ENCODE data around the gene REV3L.

Gene REV3L

GRCh38 chr6:111354758-111355555 lies 128.1 kb downstream of the REV3L start:
- Histone ChIP-seq H3K4me3 (ENCODE audit: insufficient read depth, low read depth, low read length) (no peak overlapping the region), H3K36me3 (ENCODE audit: control insufficient read depth, insufficient read depth, low read length) (peaks cover 4% of the 10 kb centered on the region), H3K27ac (ENCODE audit: insufficient read depth, low read depth, low read length, poor library complexity, severe bottlenecking) (no peak overlapping the region), H3K9me3 (ENCODE audit: control insufficient read depth, low read length) (no peaks in the 10 kb centered on the region), H3K27me3 (ENCODE audit: control insufficient read depth, insufficient read depth, low read length, poor library complexity, severe bottlenecking) (no peaks in the 10 kb centered on the region), H3K4me1 (ENCODE audit: control insufficient read depth, insufficient read depth, low read length) (no peaks in the 10 kb centered on the region)
- WGBS, 2 experiments: 93 to 96% methylated on average over 2 of the region's 3 CpGs

- no peak overlapping the region for H3K27ac ChIP-seq (ENCODE audit: insufficient read depth, low read depth, low read length, poor library complexity, severe bottlenecking)
- 85 to 100% methylated on average over 3 to 4 of the region's 5 CpGs for WGBS, 2 experiments
- peaks cover 4% of the 10 kb centered on the region for H3K36me3 ChIP-seq (ENCODE audit: control insufficient read depth, insufficient read depth, low read length)
- H3K27me3 ChIP-seq (ENCODE audit: control insufficient read depth, insufficient read depth, low read length, poor library complexity, severe bottlenecking): no peaks in the 10 kb centered on the region
- no peaks in the 10 kb centered on the region for H3K4me1 ChIP-seq (ENCODE audit: control insufficient read depth, insufficient read depth, low read length)
- no peak overlapping the region for H3K4me3 ChIP-seq (ENCODE audit: insufficient read depth, low read depth, low read length)
- no peaks in the 10 kb centered on the region for H3K9me3 ChIP-seq (ENCODE audit: control insufficient read depth, low read length)
Measured at GRCh38 chr6:111353912-111354462, 129.0 kb downstream of the REV3L start.

- no peak overlapping the region for H3K4me3 ChIP-seq (ENCODE audit: insufficient read depth, low read depth, low read length)
- no peaks in the 10 kb centered on the region for H3K4me1 ChIP-seq (ENCODE audit: control insufficient read depth, insufficient read depth, low read length)
- no peaks in the 10 kb centered on the region for H3K36me3 ChIP-seq (ENCODE audit: control insufficient read depth, insufficient read depth, low read length)
- no peaks in the 10 kb centered on the region for H3K27me3 ChIP-seq (ENCODE audit: control insufficient read depth, insufficient read depth, low read length, poor library complexity, severe bottlenecking)
- no peak overlapping the region for H3K27ac ChIP-seq (ENCODE audit: insufficient read depth, low read depth, low read length, poor library complexity, severe bottlenecking)
- WGBS, 2 experiments: 93 to 94% methylated on average over 3 of the region's 3 CpGs
- H3K9me3 ChIP-seq (ENCODE audit: control insufficient read depth, low read length): no peaks in the 10 kb centered on the region
Measured at GRCh38 chr6:111347589-111347988, 135.4 kb downstream of the REV3L start.

DNA sequence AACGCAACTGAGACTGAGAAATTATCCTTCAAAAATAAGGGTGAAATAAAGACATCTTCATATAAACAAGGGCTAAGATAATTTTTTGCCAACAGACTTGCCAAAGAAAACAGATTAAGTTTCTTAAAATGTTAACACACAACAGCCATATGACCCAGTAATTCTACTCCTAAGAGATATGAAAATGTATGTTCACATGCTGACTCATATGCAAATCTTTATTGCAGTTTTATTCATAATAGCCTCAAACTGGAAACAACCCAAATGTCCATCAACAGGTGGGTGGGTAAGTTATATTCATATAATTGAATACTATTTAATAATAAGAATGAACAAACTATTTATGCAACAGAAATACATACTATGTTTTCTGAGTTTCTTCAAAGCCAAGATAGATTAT lies 140.1 kb downstream of the REV3L start:
- no peak overlapping the region for H3K4me3 ChIP-seq (ENCODE audit: insufficient read depth, low read depth, low read length)
- H3K27ac ChIP-seq (ENCODE audit: insufficient read depth, low read depth, low read length, poor library complexity, severe bottlenecking): no peak overlapping the region
- no peaks in the 10 kb centered on the region for H3K4me1 ChIP-seq (ENCODE audit: control insufficient read depth, insufficient read depth, low read length)
- WGBS, 2 experiments: 100% methylated on average over 1 of the region's 1 CpG; no CpG with 5 or more reads in 1 of the 2 experiments
- no peaks in the 10 kb centered on the region for H3K36me3 ChIP-seq (ENCODE audit: control insufficient read depth, insufficient read depth, low read length)
- H3K27me3 ChIP-seq (ENCODE audit: control insufficient read depth, insufficient read depth, low read length, poor library complexity, severe bottlenecking): no peaks in the 10 kb centered on the region
- H3K9me3 ChIP-seq (ENCODE audit: control insufficient read depth, low read length): no peaks in the 10 kb centered on the region

- H3K36me3 ChIP-seq (ENCODE audit: control insufficient read depth, insufficient read depth, low read length): no peaks in the 10 kb centered on the region
Measured at GRCh38 chr6:111339294-111339693, 143.7 kb downstream of the REV3L start.

GRCh38 chr6:111338843-111339242 lies 144.2 kb downstream of the REV3L start:
- WGBS, 2 experiments: 88 to 89% methylated on average over 2 of the region's 3 CpGs
- no peak overlapping the region for H3K4me3 ChIP-seq (ENCODE audit: insufficient read depth, low read depth, low read length)
- H3K9me3 ChIP-seq (ENCODE audit: control insufficient read depth, low read length): no peaks in the 10 kb centered on the region
- H3K27me3 ChIP-seq (ENCODE audit: control insufficient read depth, insufficient read depth, low read length, poor library complexity, severe bottlenecking): no peaks in the 10 kb centered on the region
- no peak overlapping the region for H3K27ac ChIP-seq (ENCODE audit: insufficient read depth, low read depth, low read length, poor library complexity, severe bottlenecking)
- no peaks in the 10 kb centered on the region for H3K36me3 ChIP-seq (ENCODE audit: control insufficient read depth, insufficient read depth, low read length)
- H3K4me1 ChIP-seq (ENCODE audit: control insufficient read depth, insufficient read depth, low read length): no peaks in the 10 kb centered on the region

More at GRCh38 chr6:111339294-111339693, 143.7 kb downstream of the REV3L start:
- H3K9me3 ChIP-seq (ENCODE audit: control insufficient read depth, low read length): no peaks in the 10 kb centered on the region
- no peaks in the 10 kb centered on the region for H3K4me1 ChIP-seq (ENCODE audit: control insufficient read depth, insufficient read depth, low read length)
- no CpG with 5 or more reads among the region's 1 CpG for WGBS, 2 experiments
- no peak overlapping the region for H3K4me3 ChIP-seq (ENCODE audit: insufficient read depth, low read depth, low read length)
- no peaks in the 10 kb centered on the region for H3K27me3 ChIP-seq (ENCODE audit: control insufficient read depth, insufficient read depth, low read length, poor library complexity, severe bottlenecking)
- no peak overlapping the region for H3K27ac ChIP-seq (ENCODE audit: insufficient read depth, low read depth, low read length, poor library complexity, severe bottlenecking)

GRCh38 chr6:111337829-111338236 lies 145.2 kb downstream of the REV3L start:
- H3K4me3 ChIP-seq (ENCODE audit: insufficient read depth, low read depth, low read length): no peak overlapping the region
- H3K27me3 ChIP-seq (ENCODE audit: control insufficient read depth, insufficient read depth, low read length, poor library complexity, severe bottlenecking): no peaks in the 10 kb centered on the region
- H3K4me1 ChIP-seq (ENCODE audit: control insufficient read depth, insufficient read depth, low read length): no peaks in the 10 kb centered on the region
- H3K36me3 ChIP-seq (ENCODE audit: control insufficient read depth, insufficient read depth, low read length): no peaks in the 10 kb centered on the region
- H3K27ac ChIP-seq (ENCODE audit: insufficient read depth, low read depth, low read length, poor library complexity, severe bottlenecking): no peak overlapping the region
- H3K9me3 ChIP-seq (ENCODE audit: control insufficient read depth, low read length): no peaks in the 10 kb centered on the region
- 92 to 100% methylated on average over 1 of the region's 1 CpG for WGBS, 2 experiments

- Histone ChIP-seq H3K27me3 (ENCODE audit: control insufficient read depth, insufficient read depth, low read length, poor library complexity, severe bottlenecking) (no peaks in the 10 kb centered on the region), H3K9me3 (ENCODE audit: control insufficient read depth, low read length) (peaks cover 2% of the 10 kb centered on the region), H3K36me3 (ENCODE audit: control insufficient read depth, insufficient read depth, low read length) (no peaks in the 10 kb centered on the region), H3K4me3 (ENCODE audit: insufficient read depth, low read depth, low read length) (no peak overlapping the region), H3K4me1 (ENCODE audit: control insufficient read depth, insufficient read depth, low read length) (no peaks in the 10 kb centered on the region), H3K27ac (ENCODE audit: insufficient read depth, low read depth, low read length, poor library complexity, severe bottlenecking) (no peak overlapping the region)
- 96% methylated on average over 3 of the region's 3 CpGs for WGBS, 2 experiments
Measured at GRCh38 chr6:111329882-111330633, 153.0 kb downstream of the REV3L start.

- H3K4me1 ChIP-seq (ENCODE audit: control insufficient read depth, insufficient read depth, low read length): no peaks in the 10 kb centered on the region
- H3K27ac ChIP-seq (ENCODE audit: insufficient read depth, low read depth, low read length, poor library complexity, severe bottlenecking): no peak overlapping the region
- H3K27me3 ChIP-seq (ENCODE audit: control insufficient read depth, insufficient read depth, low read length, poor library complexity, severe bottlenecking): no peaks in the 10 kb centered on the region
- H3K4me3 ChIP-seq (ENCODE audit: insufficient read depth, low read depth, low read length): no peak overlapping the region
- H3K36me3 ChIP-seq (ENCODE audit: control insufficient read depth, insufficient read depth, low read length): no peaks in the 10 kb centered on the region
- H3K9me3 ChIP-seq (ENCODE audit: control insufficient read depth, low read length): peaks cover 2% of the 10 kb centered on the region
- 94 to 100% methylated on average over 1 to 3 of the region's 3 CpGs for WGBS, 2 experiments
Measured at GRCh38 chr6:111326563-111326962, 156.5 kb downstream of the REV3L start.

DNA sequence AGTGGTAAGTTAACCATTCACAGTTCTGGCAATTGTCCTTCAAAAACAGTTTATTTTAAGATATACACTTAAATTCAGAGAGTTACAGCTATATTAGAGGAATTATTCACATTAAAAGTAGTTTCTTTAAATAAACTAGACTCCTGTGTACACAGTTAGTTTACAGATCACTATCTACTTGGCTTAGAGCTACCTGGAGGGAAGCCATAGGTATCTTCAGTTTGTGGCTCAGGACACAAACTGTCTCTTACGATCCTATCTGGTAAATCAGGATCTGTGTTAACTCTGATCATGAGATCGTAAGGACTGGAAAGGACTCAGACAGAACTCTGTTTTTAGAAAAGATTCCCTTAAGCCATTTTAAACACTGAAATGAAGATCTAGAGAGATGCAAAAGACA lies 160.9 kb downstream of the REV3L start:
- no peaks in the 10 kb centered on the region for H3K4me1 ChIP-seq (ENCODE audit: control insufficient read depth, insufficient read depth, low read length)
- no peak overlapping the region for H3K27ac ChIP-seq (ENCODE audit: insufficient read depth, low read depth, low read length, poor library complexity, severe bottlenecking)
- peaks cover 2% of the 10 kb centered on the region for H3K9me3 ChIP-seq (ENCODE audit: control insufficient read depth, low read length)
- H3K36me3 ChIP-seq (ENCODE audit: control insufficient read depth, insufficient read depth, low read length): no peaks in the 10 kb centered on the region
- 95 to 97% methylated on average over 2 of the region's 2 CpGs for WGBS, 2 experiments
- no peak overlapping the region for H3K4me3 ChIP-seq (ENCODE audit: insufficient read depth, low read depth, low read length)
- no peaks in the 10 kb centered on the region for H3K27me3 ChIP-seq (ENCODE audit: control insufficient read depth, insufficient read depth, low read length, poor library complexity, severe bottlenecking)

All from ectodermal cell (in vitro differentiated cells).